Omental fat pad (tissue), 4 donors: ENCODE results near the gene TIMP1. TPM values are rescaled to one million over a fixed set of nuclear protein-coding genes. Genes with fewer than 3 reads are reported as not detected.

Source experiments
- ATAC-seq: fragments of 150-250 bp; one replicate; pipeline ENCODE4 v1.9.1; 2016; ENCODE audit warnings: mild to moderate bottlenecking, moderate library complexity; ENCODE audit not compliant: low FRiP score
- DNase-seq: peaks from one replicate; pipeline ENCODE4 v3.0.0-alpha.2; 2019; ENCODE audit warnings: low spot score
- CTCF ChIP-seq, 3 donors: fragments of 450-650 bp; IDR thresholded peaks; one replicate each; pipeline ENCODE4 v1.5.1; 2016 to 2017; ENCODE audit warnings: antibody characterized with exemption in 3 of 3, mild to moderate bottlenecking in 3 of 3, moderate library complexity in 2 of 3
- total RNA-seq, 4 donors: library from RNA; depleted of rRNA; stranded (reverse); fragments of >200 nt; gene quantifications; one replicate each; pipeline ENCODE4 v1.1.0, GENCODE V29; 2016

TIMP1 gene
- 1,000 to 10,000 TPM in 2 of 4 donors, 100 to 1,000 TPM in 1, 10 to 100 TPM in 1; 92.8 to 1,509 (median 915) TPM for total RNA-seq

GRCh38 chrX:47581731-47582647 lies at the start of gene TIMP1:
TSS of gene TIMP1 (plus strand) at chrX:47582436. CDS start at chrX:47583416, 980 bp downstream.
- ATAC-seq (peak; percentile 68), DNase-seq (peak; percentile 71)
- TF ChIP-seq CTCF (IDR thresholded peaks at IDR 0.05) = no peak

DNA sequence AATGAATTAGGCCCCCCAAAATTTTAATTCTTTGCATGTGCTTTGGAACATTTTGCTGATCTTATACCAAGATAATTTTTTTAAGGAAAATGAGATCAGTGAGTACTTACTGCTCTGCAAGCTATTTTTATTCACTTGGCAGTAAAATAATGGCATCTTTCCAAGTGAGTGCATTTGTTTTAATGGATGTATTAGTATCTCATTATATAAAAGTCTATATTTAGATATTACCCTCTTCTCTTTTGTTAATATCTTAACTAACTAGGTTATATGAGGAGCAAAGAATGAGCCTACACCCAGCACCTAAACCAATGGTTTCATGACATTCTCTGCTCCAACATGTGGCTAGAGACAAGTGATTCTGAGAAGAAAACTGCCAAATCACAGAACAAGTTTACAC lies 42.4 kb upstream of the TIMP1 start:
- no peak for TF ChIP-seq CTCF (IDR thresholded peaks at IDR 0.05)
- DNase-seq = no peak
- no peak for ATAC-seq

- no peak for TF ChIP-seq CTCF (IDR thresholded peaks at IDR 0.05)
- DNase-seq = no peak
- ATAC-seq = peak; percentile 100
Measured at GRCh38 chrX:47540754-47541538, 41.3 kb upstream of the TIMP1 start.

DNA sequence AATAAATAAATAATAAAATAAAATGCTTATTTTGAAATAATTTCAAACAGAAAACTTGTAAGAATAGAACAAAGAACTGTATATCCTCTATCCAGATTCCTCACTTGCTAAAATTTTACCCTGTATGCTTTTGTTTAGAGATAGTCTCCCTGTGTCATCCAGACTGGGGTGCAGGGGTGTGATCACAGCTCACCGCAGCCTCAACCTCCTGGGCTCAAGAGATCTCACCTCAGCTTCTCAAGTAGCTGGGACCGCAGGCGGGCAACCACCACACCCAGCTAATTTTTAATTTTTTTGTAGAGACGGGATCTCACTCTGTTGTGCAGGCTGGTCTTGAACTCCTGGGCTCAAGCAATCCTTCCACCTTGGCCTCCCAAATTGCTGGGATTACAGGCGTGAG lies 38.7 kb upstream of the TIMP1 start:
- TF ChIP-seq CTCF (IDR thresholded peaks at IDR 0.05) = no peak
- DNase-seq (no peak), ATAC-seq (no peak)

GRCh38 chrX:47556045-47556623 lies 26.1 kb upstream of the TIMP1 start:
- DNase-seq (peak; percentile 65), ATAC-seq (peak; percentile 96)
- no peak for TF ChIP-seq CTCF (IDR thresholded peaks at IDR 0.05)

GRCh38 chrX:47558436-47558835 lies 23.8 kb upstream of the TIMP1 start:
- ATAC-seq (no peak), DNase-seq (no peak)
- TF ChIP-seq CTCF (IDR thresholded peaks at IDR 0.05) = no peak
